ENCODE measurements around the gene MYLK3.

DNA sequence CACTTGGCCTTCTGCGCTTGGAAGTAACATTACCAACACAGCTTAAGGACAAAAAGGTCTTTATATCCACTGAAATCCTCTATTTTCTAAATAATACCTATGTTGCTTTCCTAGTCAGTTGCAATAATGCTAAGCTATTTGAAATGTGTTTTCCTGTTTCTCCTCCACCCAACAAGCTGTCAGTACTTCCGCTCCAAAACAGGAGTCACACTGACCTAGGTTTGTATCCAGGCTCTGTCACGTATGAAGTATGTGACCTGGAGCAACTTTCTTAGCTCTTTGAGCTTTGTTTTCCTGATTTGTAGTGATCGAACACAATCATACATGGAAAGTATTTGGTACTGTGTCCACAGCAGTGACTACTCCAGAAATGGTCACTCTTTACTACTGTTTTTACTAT is 24.3 kb upstream of the MYLK3 start:
- TF ChIP-seq POLR2AphosphoS5 (IDR thresholded peaks at IDR 0.05; ENCODE audit: insufficient read depth in 1 of 2, low read depth in 1 of 2) (no peak), CTCF (IDR thresholded peaks at IDR 0.05) (no peak)

All from vagina (tissue), 2 donors.